HepG2 (cell line): ENCODE data around the gene HYOU1. TPM values are rescaled to one million over a fixed set of nuclear protein-coding genes. Genes with fewer than 3 reads are reported as not detected.

Experiments used
- ARID5B ChIP-seq: IDR thresholded peaks from 2 replicates; pipeline ENCODE4 v1.4.0; 2020; ENCODE audit warnings: mild to moderate bottlenecking, missing genetic modification reagents
- ARNTL ChIP-seq: sonication (generic); formaldehyde crosslinking; IDR thresholded peaks from 2 replicates; pipeline ENCODE4 v1.4.0; 2020; ENCODE audit warnings: mild to moderate bottlenecking, missing genetic modification reagents
- ATAD3A ChIP-seq: sonication (generic); formaldehyde crosslinking; IDR thresholded peaks from 2 replicates; pipeline ENCODE4 v1.4.0; 2020; ENCODE audit warnings: missing genetic modification reagents
- CBFB ChIP-seq: sonication (generic); formaldehyde crosslinking; IDR thresholded peaks from 2 replicates; pipeline ENCODE4 v1.4.0; 2020; ENCODE audit warnings: missing genetic modification reagents
- ETV6 ChIP-seq: sonication (generic); formaldehyde crosslinking; conservative IDR thresholded peaks from 2 replicates; pipeline ENCODE4 v1.4.0; 2020; ENCODE audit warnings: missing genetic modification reagents
- GABPB1 ChIP-seq: IDR thresholded peaks from 2 replicates; pipeline ENCODE4 v1.6.1; 2016; ENCODE audit warnings: mild to moderate bottlenecking, missing genetic modification reagents, moderate library complexity, missing compliant biosample characterization
- MTERF4 ChIP-seq: sonication (generic); formaldehyde crosslinking; IDR thresholded peaks from 2 replicates; pipeline ENCODE4 v1.8.0; 2023; ENCODE audit warnings: mild to moderate bottlenecking, missing genetic modification reagents
- NFATC3 ChIP-seq: sonication (generic); formaldehyde crosslinking; IDR thresholded peaks from 2 replicates; pipeline ENCODE4 v1.5.1; 2020; ENCODE audit warnings: mild to moderate bottlenecking, missing genetic modification reagents
- PCBP2 ChIP-seq: fragments of 200-400 bp; formaldehyde crosslinking; optimal IDR thresholded peaks from 2 replicates; pipeline ENCODE3; 2018; ENCODE audit warnings: low read length, low read depth; ENCODE audit not compliant: poor library complexity, severe bottlenecking
- PTBP1 ChIP-seq: fragments of 200-400 bp; formaldehyde crosslinking; IDR thresholded peaks from 2 replicates; pipeline ENCODE4 v1.6.1; 2018; ENCODE audit warnings: low read length, low read depth; ENCODE audit not compliant: poor library complexity, severe bottlenecking
- RBM22 ChIP-seq: fragments of 200-400 bp; formaldehyde crosslinking; optimal IDR thresholded peaks from 2 replicates; pipeline ENCODE3; 2017; ENCODE audit warnings: mild to moderate bottlenecking, low read length, moderate library complexity
- SP5 ChIP-seq: IDR thresholded peaks from 2 replicates; pipeline ENCODE4 v1.6.1; 2016; ENCODE audit warnings: low read depth, borderline replicate concordance
- TGIF2 ChIP-seq: IDR thresholded peaks from 2 replicates; pipeline ENCODE4 v1.6.1; 2016; ENCODE audit warnings: control low read depth, missing compliant biosample characterization
- ZNF142 ChIP-seq: sonication (generic); formaldehyde crosslinking; IDR thresholded peaks from 2 replicates; pipeline ENCODE4 v1.4.0; 2020; ENCODE audit warnings: missing genetic modification reagents
- ZNF143 ChIP-seq: sonication (generic); formaldehyde crosslinking; IDR thresholded peaks from 2 replicates; pipeline ENCODE4 v1.4.0; 2020; ENCODE audit warnings: missing genetic modification reagents
- ZNF230 ChIP-seq: sonication (generic); formaldehyde crosslinking; IDR thresholded peaks from 2 replicates; pipeline ENCODE4 v1.4.0; 2020; ENCODE audit warnings: mild to moderate bottlenecking, missing genetic modification reagents
- ZNF251 ChIP-seq: sonication (generic); formaldehyde crosslinking; IDR thresholded peaks from 2 replicates; pipeline ENCODE4 v1.9.0; 2021; ENCODE audit warnings: mild to moderate bottlenecking, missing genetic modification reagents
- ZNF543 ChIP-seq: sonication (generic); formaldehyde crosslinking; IDR thresholded peaks from 2 replicates; pipeline ENCODE4 v1.4.0; 2020; ENCODE audit warnings: mild to moderate bottlenecking, missing genetic modification reagents
- ZNF766 ChIP-seq: sonication (generic); formaldehyde crosslinking; IDR thresholded peaks from 2 replicates; pipeline ENCODE4 v1.5.0; 2020; ENCODE audit warnings: missing genetic modification reagents, borderline replicate concordance
- polyA plus RNA-seq, 8 experiments: library from polyadenylated mRNA; depleted of rRNA in 3 of 8; stranded (reverse) in 7 of 8; unstranded in 1 of 8; fragments of >200 nt; fragmentation: Illumina TruSeq in 4 of 8; extraction: Trizol in 4 of 8; gene quantifications; 2 replicates each; pipeline versions ENCODE4 v1.2.1 to v1.2.3, GENCODE V29; 2011 to 2016; ENCODE audit warnings: low read depth in 4 of 8, missing spikeins in 1 of 8, mixed read lengths in 1 of 8; ENCODE audit not compliant: insufficient read depth in 1 of 8
- total RNA-seq, 5 experiments: library from RNA; depleted of rRNA; stranded (reverse); fragments of >200 nt; fragmentation: Illumina TruSeq; extraction: Trizol; gene quantifications; 2 replicates each; pipeline ENCODE4 v1.2.3, GENCODE V29; 2016; ENCODE audit warnings: low read depth in 1 of 5

HYOU1 gene
- total and polyA plus RNA-seq, 2 of the 13 experiments (the other 11 are each of a cell fraction or from before 2014, with no cell fraction given): 127 to 155 TPM

GRCh38 chr11:119018074-119018938 lies 38.7 kb downstream of the HYOU1 start, which contains the start of the genes RPS25 and TRAPPC4 (continued):
- 0 out of 2 replicates have a peak, but pooled peaks have one; percentile 2 for TF ChIP-seq ZNF142 (CRISPR knock-in tag)
- TF ChIP-seq PCBP2: no peak
- peak; percentile 60 for TF ChIP-seq SP5 (CRISPR knock-in tag)
- peak; percentile 36; the same call in 1 of the 2 replicates for TF ChIP-seq ARID5B
- TF ChIP-seq ZNF230 (CRISPR knock-in tag): no peak
- peak; percentile 98 for TF ChIP-seq GABPB1 (CRISPR knock-in tag)
- TF ChIP-seq ATAD3A (CRISPR knock-in tag): no peak
- TF ChIP-seq TGIF2 (CRISPR knock-in tag): no peak
- TF ChIP-seq ZNF766 (CRISPR knock-in tag): no peak
- no peak for TF ChIP-seq ARNTL (CRISPR knock-in tag)
- peak; percentile 84; the same call in 1 of the 2 replicates for TF ChIP-seq ETV6
- no peak; the same call in 1 of the 2 replicates for TF ChIP-seq ZNF543 (CRISPR knock-in tag)
- TF ChIP-seq CBFB (CRISPR knock-in tag): peak; percentile 66; the same call in 1 of the 2 replicates
- TF ChIP-seq NFATC3 (CRISPR knock-in tag): no peak
- no peak for TF ChIP-seq PTBP1
- peak; percentile 75 for TF ChIP-seq ZNF143
- 0 out of 2 replicates have a peak, but pooled peaks have one; percentile 36 for TF ChIP-seq MTERF4 (CRISPR knock-in tag)
- no peak for TF ChIP-seq ZNF251
- no peak for TF ChIP-seq RBM22
